HCT116 (cell line): Measurements from ENCODE around the gene LBHD1. TPM values are rescaled to one million over a fixed set of nuclear protein-coding genes. Genes with fewer than 3 reads are reported as not detected.

Source experiments
- ATAC-seq: fragments of 200-7000 bp; cut with Tn5 transposase; 2 replicates; pipeline ENCODE4 v1.9.1; 2020; ENCODE audit warnings: mild to moderate bottlenecking, moderate library complexity
- BruUV-seq: library from RNA; stranded (reverse); fragments of 400-500 nt; replicated peaks from 2 replicates; lab custom pipeline; 2021; lab: Mats Ljungman, UMichigan
- CTCF ChIA-PET: fragments of 300-600 bp; sonication (Branson Sonifier 250); formaldehyde crosslinking; loops from one replicate; lab custom pipeline; 2021; ENCODE audit warnings: antibody characterized with exemption; lab: Charles Lee
- POLR2A ChIA-PET: fragments of 300-600, 350-600 bp; sonication (Branson Sonifier 250); formaldehyde crosslinking; loops from one replicate; lab custom pipeline; 2021; ENCODE audit warnings: antibody characterized with exemption; lab: Charles Lee
- RAD21 ChIA-PET, 2 experiments: fragments of 300-600 bp; sonication (Branson Sonifier 250); formaldehyde crosslinking; loops; one replicate each; lab custom pipeline; 2023; ENCODE audit warnings: low total read pairs in 2 of 2; ENCODE audit not compliant: uncharacterized antibody in 2 of 2, unreplicated experiment in 2 of 2, low non-redundant PET in 1 of 2; lab: Charles Lee
- DNase-seq: peaks from one replicate; pipeline ENCODE4 v3.0.0-alpha.2; 2010; ENCODE audit warnings: low read depth, low spot score
- H2AFZ ChIP-seq: fragments of 200-600 bp; shearing (Covaris generic), sonication (generic); 2 replicates; pipeline ENCODE4 v1.6.1; 2017; ENCODE audit warnings: low read depth, mixed run types, mixed read lengths, antibody characterized with exemption, low read length; ENCODE audit not compliant: poor library complexity, severe bottlenecking
- H3K27ac ChIP-seq: 2 replicates; pipeline ENCODE4 v1.5.1; 2012; ENCODE audit warnings: low read depth, low read length
- H3K27me3 ChIP-seq: fragments of 200-600 bp; sonication (generic); 2 replicates; pipeline ENCODE4 v1.6.1; 2016; ENCODE audit warnings: mixed run types, low read length, mixed read lengths; ENCODE audit not compliant: insufficient read depth
- H3K36me3 ChIP-seq, 2 experiments: fragments of 200-500 bp in 1 of 2; fragments of 200-600 bp in 1 of 2; sonication (Bioruptor generic) in 1 of 2; sonication (generic) in 1 of 2; 2 replicates each; pipeline versions ENCODE4 v1.5.1 to v1.6.1; 2014 to 2016; ENCODE audit warnings: low read length in 2 of 2, inconsistent platforms in 1 of 2, mixed read lengths in 1 of 2, mixed run types in 1 of 2; ENCODE audit not compliant: insufficient read depth in 2 of 2, control insufficient read depth in 1 of 2
- H3K4me1 ChIP-seq, 2 experiments: fragments of 200-600 bp in 1 of 2; sonication (generic) in 1 of 2; 2 replicates each; pipeline versions ENCODE4 v1.5.1 to v1.6.1; 2012 to 2017; ENCODE audit warnings: low read length in 2 of 2, inconsistent platforms in 1 of 2, mild to moderate bottlenecking in 1 of 2, mixed read lengths in 1 of 2, mixed run types in 1 of 2, moderate library complexity in 1 of 2; ENCODE audit not compliant: insufficient read depth in 2 of 2, control insufficient read depth in 1 of 2
- H3K4me2 ChIP-seq: fragments of 200-600 bp; sonication (generic); 2 replicates; pipeline ENCODE4 v1.6.1; 2017; ENCODE audit warnings: mixed run types, low read length, mixed read lengths
- H3K4me3 ChIP-seq, 2 experiments: fragments of 200-600 bp in 1 of 2; sonication (generic) in 1 of 2; replicated peaks in 1 of 2; 2 replicates each; pipeline ENCODE4 v1.5.1; 2011 to 2016; ENCODE audit warnings: low read length in 2 of 2, control low read depth in 1 of 2, low read depth in 1 of 2, mild to moderate bottlenecking in 1 of 2, mixed read lengths in 1 of 2, mixed run types in 1 of 2
- H3K79me2 ChIP-seq: fragments of 200-600 bp; sonication (generic); 2 replicates; pipeline ENCODE4 v1.6.1; 2017; ENCODE audit warnings: mild to moderate bottlenecking, mixed run types, low read length, moderate library complexity, mixed read lengths; ENCODE audit not compliant: insufficient read depth
- H3K9ac ChIP-seq: fragments of 200-600 bp; sonication (generic); 2 replicates; pipeline ENCODE4 v1.6.1; 2016; ENCODE audit warnings: low read length, mixed read lengths
- H3K9me2 ChIP-seq: fragments of 200-600 bp; sonication (generic), shearing (Covaris generic); 2 replicates; pipeline ENCODE4 v1.6.1; 2017; ENCODE audit warnings: mixed run types, mild to moderate bottlenecking, moderate library complexity; ENCODE audit not compliant: insufficient read depth
- H3K9me3 ChIP-seq, 2 experiments: fragments of 200-500 bp in 1 of 2; fragments of 200-600 bp in 1 of 2; sonication (Bioruptor generic) in 1 of 2; sonication (generic) in 1 of 2; 2 replicates each; pipeline ENCODE4 v1.6.1; 2014 to 2017; ENCODE audit warnings: low read length in 2 of 2, mixed read lengths in 2 of 2, inconsistent platforms in 1 of 2, low read depth in 1 of 2, mild to moderate bottlenecking in 1 of 2, mixed run types in 1 of 2, moderate library complexity in 1 of 2; ENCODE audit not compliant: control insufficient read depth in 1 of 2, insufficient read depth in 1 of 2
- H4K20me1 ChIP-seq: fragments of 200-600 bp; sonication (generic), shearing (Covaris generic); 2 replicates; pipeline ENCODE4 v1.6.1; 2017; ENCODE audit warnings: mixed run types, mild to moderate bottlenecking, moderate library complexity; ENCODE audit not compliant: insufficient read depth
- CBX3 ChIP-seq: IDR thresholded peaks from 2 replicates; pipeline ENCODE4 v1.6.1; 2012; ENCODE audit warnings: low read depth
- CEBPB ChIP-seq: IDR thresholded peaks from 2 replicates; pipeline ENCODE4 v1.6.1; 2012; ENCODE audit warnings: low read depth
- EGR1 ChIP-seq: IDR thresholded peaks from 2 replicates; pipeline ENCODE4 v1.6.1; 2012; ENCODE audit warnings: low read depth
- ELF1 ChIP-seq: IDR thresholded peaks from 2 replicates; pipeline ENCODE4 v1.6.1; 2012; ENCODE audit warnings: low read depth, borderline replicate concordance
- FOSL1 ChIP-seq: IDR thresholded peaks from 2 replicates; pipeline ENCODE4 v1.6.1; 2012; ENCODE audit warnings: low read depth
- POLR2AphosphoS5 ChIP-seq: IDR thresholded peaks from 2 replicates; pipeline ENCODE4 v1.6.1; 2011; ENCODE audit warnings: mild to moderate bottlenecking, low read depth, low read length, moderate library complexity
- RAD21 ChIP-seq: IDR thresholded peaks from 2 replicates; pipeline ENCODE4 v1.6.1; 2012; ENCODE audit warnings: low read depth, mild to moderate bottlenecking
- SP1 ChIP-seq: IDR thresholded peaks from 2 replicates; pipeline ENCODE4 v1.6.1; 2012; ENCODE audit warnings: low read depth
- TCF7L2 ChIP-seq: IDR thresholded peaks from 2 replicates; pipeline ENCODE4 v1.7.0; 2011; ENCODE audit warnings: borderline replicate concordance, inconsistent platforms; ENCODE audit not compliant: insufficient read depth, insufficient read length; ENCODE audit errors: extremely low read depth
- YY1 ChIP-seq: IDR thresholded peaks from 2 replicates; pipeline ENCODE4 v1.6.1; 2011; ENCODE audit warnings: low read length, low read depth, moderate library complexity, mild to moderate bottlenecking; ENCODE audit not compliant: insufficient replicate concordance; ENCODE audit errors: extremely low read depth
- intact Hi-C: fragments of 100-400 bp; cut with micrococcal nuclease; formaldehyde crosslinking; loops from 2 replicates; pipeline ENCODE4 v1.10.0; 2022
- total RNA-seq: library from RNA; stranded (reverse); gene quantifications from one replicate; pipeline ENCODE4 v1.2.1, GENCODE V29; 2021; ENCODE audit not compliant: unreplicated experiment
- TF ChIP-seq, protein P1 (sequence below), 3 experiments: fragments of 200-600 bp in 1 of 3; sonication (generic) in 1 of 3; IDR thresholded peaks in 2 of 3; conservative IDR thresholded peaks in 1 of 3; 2 replicates each; pipeline ENCODE4 v1.5.1; 2012 to 2017; ENCODE audit warnings: low read depth in 2 of 3, low read length in 2 of 3, antibody characterized with exemption in 1 of 3, borderline replicate concordance in 1 of 3, control low read depth in 1 of 3, mild to moderate bottlenecking in 1 of 3, mixed read lengths in 1 of 3, mixed run types in 1 of 3, moderate library complexity in 1 of 3; ENCODE audit not compliant: insufficient read depth in 1 of 3
- TF ChIP-seq, protein P2 (sequence below): IDR thresholded peaks from 2 replicates; pipeline ENCODE4 v1.6.1; 2012
- TF ChIP-seq, protein P3 (sequence below): IDR thresholded peaks from 2 replicates; pipeline ENCODE4 v1.6.1; 2011; ENCODE audit warnings: mild to moderate bottlenecking, low read length, moderate library complexity; ENCODE audit not compliant: insufficient replicate concordance; ENCODE audit errors: extremely low read depth

The LBHD1 gene
- total RNA-seq, 1 experiment from 2014 or later: 14.7 TPM

DNA sequence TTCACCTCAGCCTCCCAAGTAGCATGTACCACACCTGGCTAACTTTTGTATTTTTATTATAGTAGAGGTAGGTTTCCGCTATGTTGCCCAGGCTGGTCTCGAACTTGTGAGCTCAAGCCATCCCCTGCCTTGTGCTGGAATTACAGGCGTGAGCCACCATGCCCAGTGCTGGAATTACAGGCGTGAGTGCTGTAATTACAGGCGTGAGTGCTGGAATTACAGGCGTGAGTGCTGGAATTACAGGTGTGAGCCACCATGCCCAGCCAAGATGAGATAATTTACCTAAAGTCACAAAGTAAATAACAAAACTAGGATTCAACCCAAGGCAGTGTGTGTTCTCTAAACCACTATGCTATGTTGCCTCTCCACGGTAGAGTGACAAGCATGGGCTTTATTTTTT lies 10.5 kb upstream of the LBHD1 start:
- Histone ChIP-seq H3K79me2 (peaks cover 15% of the 10 kb centered on the region), H3K27me3 (no peaks in the 10 kb centered on the region), H3K4me2 (no peak overlapping the region), H3K36me3 (0 out of 4 replicates have a peak, but pooled peaks cover 0 to 3% of the 10 kb centered on the region in 2 experiments), H3K27ac (no peak overlapping the region)
- no TSS peak for BruUV-seq
- RAD21 ChIA-PET: no interaction called here
- no peak for TF ChIP-seq YY1
- TF ChIP-seq EGR1: no peak
- TF ChIP-seq CEBPB: no peak
- TF ChIP-seq CBX3: no peak
- TF ChIP-seq, protein P1, sequence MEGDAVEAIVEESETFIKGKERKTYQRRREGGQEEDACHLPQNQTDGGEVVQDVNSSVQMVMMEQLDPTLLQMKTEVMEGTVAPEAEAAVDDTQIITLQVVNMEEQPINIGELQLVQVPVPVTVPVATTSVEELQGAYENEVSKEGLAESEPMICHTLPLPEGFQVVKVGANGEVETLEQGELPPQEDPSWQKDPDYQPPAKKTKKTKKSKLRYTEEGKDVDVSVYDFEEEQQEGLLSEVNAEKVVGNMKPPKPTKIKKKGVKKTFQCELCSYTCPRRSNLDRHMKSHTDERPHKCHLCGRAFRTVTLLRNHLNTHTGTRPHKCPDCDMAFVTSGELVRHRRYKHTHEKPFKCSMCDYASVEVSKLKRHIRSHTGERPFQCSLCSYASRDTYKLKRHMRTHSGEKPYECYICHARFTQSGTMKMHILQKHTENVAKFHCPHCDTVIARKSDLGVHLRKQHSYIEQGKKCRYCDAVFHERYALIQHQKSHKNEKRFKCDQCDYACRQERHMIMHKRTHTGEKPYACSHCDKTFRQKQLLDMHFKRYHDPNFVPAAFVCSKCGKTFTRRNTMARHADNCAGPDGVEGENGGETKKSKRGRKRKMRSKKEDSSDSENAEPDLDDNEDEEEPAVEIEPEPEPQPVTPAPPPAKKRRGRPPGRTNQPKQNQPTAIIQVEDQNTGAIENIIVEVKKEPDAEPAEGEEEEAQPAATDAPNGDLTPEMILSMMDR (IDR thresholded peaks at IDR 0.05 in 2 of 3, conservative IDR thresholded peaks at IDR 0.05 in 1 of 3; ENCODE audit: borderline replicate concordance in 1 of 3, insufficient read depth in 1 of 3, low read depth in 2 of 3, low read length in 2 of 3): no peak
- no peak for TF ChIP-seq FOSL1
- TF ChIP-seq TCF7L2: no peak
- TF ChIP-seq, protein P2, sequence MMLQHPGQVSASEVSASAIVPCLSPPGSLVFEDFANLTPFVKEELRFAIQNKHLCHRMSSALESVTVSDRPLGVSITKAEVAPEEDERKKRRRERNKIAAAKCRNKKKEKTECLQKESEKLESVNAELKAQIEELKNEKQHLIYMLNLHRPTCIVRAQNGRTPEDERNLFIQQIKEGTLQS: no peak
- TF ChIP-seq POLR2AphosphoS5: no peak
- no peak for TF ChIP-seq ELF1
- no peak for TF ChIP-seq RAD21
- TF ChIP-seq, protein P3, sequence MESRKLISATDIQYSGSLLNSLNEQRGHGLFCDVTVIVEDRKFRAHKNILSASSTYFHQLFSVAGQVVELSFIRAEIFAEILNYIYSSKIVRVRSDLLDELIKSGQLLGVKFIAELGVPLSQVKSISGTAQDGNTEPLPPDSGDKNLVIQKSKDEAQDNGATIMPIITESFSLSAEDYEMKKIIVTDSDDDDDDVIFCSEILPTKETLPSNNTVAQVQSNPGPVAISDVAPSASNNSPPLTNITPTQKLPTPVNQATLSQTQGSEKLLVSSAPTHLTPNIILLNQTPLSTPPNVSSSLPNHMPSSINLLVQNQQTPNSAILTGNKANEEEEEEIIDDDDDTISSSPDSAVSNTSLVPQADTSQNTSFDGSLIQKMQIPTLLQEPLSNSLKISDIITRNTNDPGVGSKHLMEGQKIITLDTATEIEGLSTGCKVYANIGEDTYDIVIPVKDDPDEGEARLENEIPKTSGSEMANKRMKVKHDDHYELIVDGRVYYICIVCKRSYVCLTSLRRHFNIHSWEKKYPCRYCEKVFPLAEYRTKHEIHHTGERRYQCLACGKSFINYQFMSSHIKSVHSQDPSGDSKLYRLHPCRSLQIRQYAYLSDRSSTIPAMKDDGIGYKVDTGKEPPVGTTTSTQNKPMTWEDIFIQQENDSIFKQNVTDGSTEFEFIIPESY: no peak
- TF ChIP-seq SP1: no peak
- TF ChIP-seq, all 23 proteins: peak for 0
- H3K9me3 ChIP-seq: no peaks in the 10 kb centered on the region
- DNase-seq (no peak), ATAC-seq (no peak)
- H3K9ac ChIP-seq: no peak overlapping the region
- intact Hi-C loops: no loop called here
- H4K20me1 ChIP-seq: no peaks in the 10 kb centered on the region
- CTCF ChIA-PET: no interaction called here
- no peak overlapping the region for H2AFZ ChIP-seq
- no peaks in the 10 kb centered on the region for H3K9me2 ChIP-seq
- POLR2A ChIA-PET: interaction anchor here (0.6 to 1.3 kb wide), 3 partner anchors 11 to 90 kb away, joined by 3 to 10 read pairs (median 3); partner anchors contain the start of genes C11orf98, CSKMT and UQCC3
- peaks cover 21 to 35% of the 10 kb centered on the region in 2 experiments for H3K4me1 ChIP-seq
- H3K4me3 ChIP-seq: no peak overlapping the region
